HG02759 (cell line): ENCODE measurements around the gene SHC3.

Experiments
- ATAC-seq: cut with Tn5 transposase; IDR thresholded peaks from one replicate; pipeline ENCODE4 v1.9.1; 2021; ENCODE audit warnings: mild to moderate bottlenecking, moderate library complexity; ENCODE audit not compliant: unreplicated experiment

Gene SHC3

GRCh38 chr9:89029788-89030187 is 148.8 kb downstream of the SHC3 start:
- ATAC-seq = no peak

- no peak for ATAC-seq
Measured at GRCh38 chr9:89026876-89027275, 151.7 kb downstream of the SHC3 start.

- no peak for ATAC-seq
Measured at GRCh38 chr9:89025553-89025952, 153.1 kb downstream of the SHC3 start.

GRCh38 chr9:89024727-89025126 is 153.9 kb downstream of the SHC3 start:
- no peak for ATAC-seq

- no peak for ATAC-seq
Measured at GRCh38 chr9:89023740-89024139, 154.9 kb downstream of the SHC3 start.

GRCh38 chr9:89022902-89023301 is 155.7 kb downstream of the SHC3 start:
- ATAC-seq = no peak

GRCh38 chr9:89022001-89022759 is 156.4 kb downstream of the SHC3 start:
- ATAC-seq = no peak

GRCh38 chr9:89021154-89021803 is 157.3 kb downstream of the SHC3 start:
- no peak for ATAC-seq

GRCh38 chr9:89020754-89021153 is 157.9 kb downstream of the SHC3 start:
- no peak for ATAC-seq

- ATAC-seq = no peak
Measured at GRCh38 chr9:89015336-89015735, 163.3 kb downstream of the SHC3 start.

- ATAC-seq = no peak
Measured at GRCh38 chr9:89014153-89014552, 164.5 kb downstream of the SHC3 start.

GRCh38 chr9:89013660-89014059 is 165.0 kb downstream of the SHC3 start:
- ATAC-seq = no peak

- ATAC-seq = no peak
Measured at GRCh38 chr9:89012294-89013042, 166.2 kb downstream of the SHC3 start.

GRCh38 chr9:89011683-89012082 is 166.9 kb downstream of the SHC3 start:
- ATAC-seq = no peak

- no peak for ATAC-seq
Measured at GRCh38 chr9:89010526-89011111, 168.0 kb downstream of the SHC3 start.

GRCh38 chr9:89010056-89010455 is 168.6 kb downstream of the SHC3 start:
- no peak for ATAC-seq

GRCh38 chr9:89009546-89009840 is 169.1 kb downstream of the SHC3 start:
- no peak for ATAC-seq

- no peak for ATAC-seq
Measured at GRCh38 chr9:89008744-89009545, 169.7 kb downstream of the SHC3 start.

- no peak for ATAC-seq
Measured at GRCh38 chr9:89008055-89008743, 170.4 kb downstream of the SHC3 start.
